ENCODE data around the gene MAML2. TPM values are rescaled to one million over a fixed set of nuclear protein-coding genes. Genes with fewer than 3 reads are reported as not detected.

Gene MAML2
- total and polyA plus RNA-seq, 9 of the 15 experiments (the other 6 are each of a cell fraction or from before 2014, with no cell fraction given): 0.79 to 6.8 (median 4.8) TPM

GRCh38 chr11:96388891-96389719, 46.1 kb upstream of the MAML2 start (continued):
- peak in 1 of 2 experiments; percentile 54 for TF ChIP-seq E2F6 (IDR thresholded peaks at IDR 0.05; ENCODE audit: borderline replicate concordance in 1 of 2, extremely low read depth in 1 of 2, insufficient read depth in 1 of 2, insufficient read length in 1 of 2, low read depth in 1 of 2, low read length in 1 of 2, poor library complexity in 1 of 2, severe bottlenecking in 1 of 2)
- TF ChIP-seq ARID4B (CRISPR knock-in tag; IDR thresholded peaks at IDR 0.05): 0 out of 2 replicates have a peak, but pooled peaks have one; percentile 4

All from K562 (cell line).